ENCODE data around the gene ZNF132. TPM values are rescaled to one million over a fixed set of nuclear protein-coding genes. Genes with fewer than 3 reads are reported as not detected.

Gene ZNF132
- total and polyA plus RNA-seq, 9 of the 15 experiments (the other 6 are each of a cell fraction or from before 2014, with no cell fraction given): 0.03 to 0.42 (median 0.10) TPM; not detected in 5

DNA sequence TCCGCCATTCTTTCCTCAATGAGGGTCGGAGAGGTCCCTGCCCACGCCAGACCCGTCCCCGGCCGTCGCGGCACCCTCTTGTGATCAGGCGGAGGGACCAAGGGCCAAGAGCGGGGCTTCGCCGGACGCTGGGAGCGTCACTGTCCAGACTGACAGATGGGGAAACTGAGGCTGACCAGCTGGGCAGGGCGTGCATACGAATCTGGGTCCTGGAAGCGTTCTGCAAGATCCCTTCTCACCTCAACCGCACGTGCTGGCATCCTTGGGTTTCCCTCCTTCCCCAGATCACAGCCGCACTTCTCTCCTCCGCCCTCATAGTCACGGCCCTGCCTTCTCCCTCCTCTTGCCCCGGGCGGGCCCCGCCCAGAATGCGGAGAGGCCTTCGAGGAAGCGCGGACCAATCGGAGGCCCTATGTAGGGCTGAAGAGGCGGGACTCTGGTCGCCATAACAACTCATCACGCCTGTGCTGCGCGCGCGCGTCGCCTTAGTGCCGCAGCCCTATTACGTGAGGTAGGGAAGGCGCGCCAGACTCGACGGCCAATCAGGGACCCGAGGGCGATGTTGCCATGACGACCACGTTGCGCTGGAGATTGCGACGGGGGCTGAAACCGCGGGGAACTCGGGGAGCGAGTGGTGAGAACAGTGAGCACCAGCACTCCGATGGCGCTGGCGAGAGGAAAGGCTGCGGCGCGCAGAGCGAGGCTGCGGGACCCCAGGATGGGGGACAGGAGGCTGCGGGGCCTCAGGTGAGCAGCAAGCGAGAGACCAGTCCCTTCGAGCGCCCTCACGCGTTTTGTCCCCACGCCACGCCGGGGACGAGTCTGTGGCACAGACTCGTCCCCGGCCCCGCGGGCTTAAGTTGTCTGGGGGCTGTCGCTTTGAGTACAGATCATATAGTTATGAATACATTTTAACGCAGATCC is 38.8 kb downstream of the ZNF132 start (continued):
- peak; percentile 78; the same call in 1 of the 2 replicates for TF ChIP-seq E4F1 (CRISPR knock-in tag; IDR thresholded peaks at IDR 0.05; ENCODE audit: borderline replicate concordance)
- TF ChIP-seq FOXP1 (CRISPR knock-in tag; IDR thresholded peaks at IDR 0.05): peak; percentile 42; the same call in 1 of the 2 replicates
- no peak for TF ChIP-seq IRF9 (tag; IDR thresholded peaks at IDR 0.05)
- no peak for TF ChIP-seq FOXA3 (CRISPR knock-in tag; conservative IDR thresholded peaks at IDR 0.05 in 1 of 2, IDR thresholded peaks at IDR 0.05 in 1 of 2)
- no peak for TF ChIP-seq BRF1 (IDR thresholded peaks at IDR 0.05; ENCODE audit: borderline replicate concordance, extremely low read depth, insufficient read length)
- TF ChIP-seq RBM39 (optimal IDR thresholded peaks at IDR 0.05; ENCODE audit: low read depth, low read length): no peak
- no peak for TF ChIP-seq NFE2L1 (tag; IDR thresholded peaks at IDR 0.05; ENCODE audit: borderline replicate concordance, low read depth)
- TF ChIP-seq MCM2 (IDR thresholded peaks at IDR 0.05; ENCODE audit: low read depth): no peak
- TF ChIP-seq SRSF1 (IDR thresholded peaks at IDR 0.05; ENCODE audit: low read depth, low read length): no peak
- TF ChIP-seq MCM3 (IDR thresholded peaks at IDR 0.05): no peak
- no peak for TF ChIP-seq MTA2 (IDR thresholded peaks at IDR 0.05; ENCODE audit: low read depth)
- no peak for TF ChIP-seq CC2D1A (IDR thresholded peaks at IDR 0.05)
- TF ChIP-seq C11orf30 (IDR thresholded peaks at IDR 0.05; ENCODE audit: low read depth): peak; percentile 83
- TF ChIP-seq GTF2F1 (IDR thresholded peaks at IDR 0.05; ENCODE audit: low read depth, low read length): 0 out of 2 replicates have a peak, but pooled peaks have one; percentile 77
- TF ChIP-seq ZNF140 (CRISPR knock-in tag; IDR thresholded peaks at IDR 0.05): no peak
- TF ChIP-seq ATF3 (IDR thresholded peaks at IDR 0.05): no peak
- TF ChIP-seq ATF3 (CRISPR knock-in tag; conservative IDR thresholded peaks at IDR 0.05): no peak
- TF ChIP-seq SRSF9 (IDR thresholded peaks at IDR 0.05; ENCODE audit: borderline replicate concordance, low read depth, low read length): no peak
- TF ChIP-seq CCAR2 (IDR thresholded peaks at IDR 0.05; ENCODE audit: low read depth, low read length): no peak
- TF ChIP-seq ETV5 (CRISPR knock-in tag; IDR thresholded peaks at IDR 0.05; ENCODE audit: low read depth): no peak
- no peak for TF ChIP-seq ZC3H8 (IDR thresholded peaks at IDR 0.05)
- 0 out of 2 replicates have a peak, but pooled peaks have one; percentile 10 for TF ChIP-seq ZSCAN32 (CRISPR knock-in tag; IDR thresholded peaks at IDR 0.05)
- no peak for TF ChIP-seq CGGBP1 (CRISPR knock-in tag; IDR thresholded peaks at IDR 0.05)
- TF ChIP-seq ZNF699 (CRISPR knock-in tag; IDR thresholded peaks at IDR 0.05; ENCODE audit: insufficient replicate concordance): no peak

All from K562 (cell line).